Activated T-cell treated with anti-CD3 and anti-CD28 coated beads for 48 hours (primary cell): ENCODE data around the gene SCEL.

Experiments used
- DNase-seq: peaks from one replicate; pipeline ENCODE4 v3.0.0-alpha.2; 2020; ENCODE audit warnings: low read depth

Gene SCEL

GRCh38 chr13:77521194-77521593 lies 14.3 kb upstream of the SCEL start:
- no peak for DNase-seq

- no peak for DNase-seq
Observed at GRCh38 chr13:77521595-77522367, 13.7 kb upstream of the SCEL start.

- DNase-seq, result no peak
Observed at GRCh38 chr13:77522444-77522843, 13.1 kb upstream of the SCEL start.

GRCh38 chr13:77523386-77523785 lies 12.1 kb upstream of the SCEL start:
- DNase-seq, result no peak

- DNase-seq, result no peak
Observed at GRCh38 chr13:77523834-77524728, 11.4 kb upstream of the SCEL start.

- no peak for DNase-seq
Observed at GRCh38 chr13:77528414-77528813, 7.1 kb upstream of the SCEL start.

- DNase-seq, result no peak
Observed at GRCh38 chr13:77528834-77529500, 6.5 kb upstream of the SCEL start.

- no peak for DNase-seq
Observed at GRCh38 chr13:77529501-77529840, 6.0 kb upstream of the SCEL start.

- no peak for DNase-seq
Observed at GRCh38 chr13:77530875-77531274, 4.6 kb upstream of the SCEL start.

- no peak for DNase-seq
Observed at GRCh38 chr13:77532983-77533382, 2.5 kb upstream of the SCEL start.

- no peak for DNase-seq
Observed at GRCh38 chr13:77533875-77534788, 1.4 kb upstream of the SCEL start.

- DNase-seq, result no peak
Observed at GRCh38 chr13:77536358-77536757, 852 bp downstream of the SCEL start.

- DNase-seq, result no peak
Observed at GRCh38 chr13:77537289-77537919, 1.9 kb downstream of the SCEL start.

- DNase-seq, result no peak
Observed at GRCh38 chr13:77543711-77544110, 8.2 kb downstream of the SCEL start.

GRCh38 chr13:77544355-77544754 lies 8.8 kb downstream of the SCEL start:
- no peak for DNase-seq

- no peak for DNase-seq
Observed at GRCh38 chr13:77544758-77545338, 9.3 kb downstream of the SCEL start.

- DNase-seq, result no peak
Observed at GRCh38 chr13:77545626-77546412, 10.3 kb downstream of the SCEL start.

- DNase-seq, result no peak
Observed at GRCh38 chr13:77548095-77548494, 12.6 kb downstream of the SCEL start.

GRCh38 chr13:77548594-77548993 lies 13.1 kb downstream of the SCEL start:
- DNase-seq, result no peak

- DNase-seq, result no peak
Observed at GRCh38 chr13:77554069-77554468, 18.6 kb downstream of the SCEL start.
